OCI-LY7 (cell line): ENCODE measurements around the gene CCDC88B. TPM values are rescaled to one million over a fixed set of nuclear protein-coding genes. Genes with fewer than 3 reads are reported as not detected.
A peak's percentile ranks its signal among the peaks of the same experiment; 100 is the strongest.

Experiments used
- BruUV-seq: library from RNA; stranded (reverse); fragments of 400-500 nt; replicated peaks from 2 replicates; lab custom pipeline; 2021; lab: Mats Ljungman, UMichigan
- CTCF ChIA-PET: fragments of 300-600 bp; sonication (Branson Sonifier 250); formaldehyde crosslinking; loops from one replicate; lab custom pipeline; 2022; ENCODE audit warnings: antibody characterized with exemption; ENCODE audit not compliant: unreplicated experiment; lab: Charles Lee
- POLR2A ChIA-PET: fragments of 300-600 bp; sonication (Branson Sonifier 250); formaldehyde crosslinking; loops from one replicate; lab custom pipeline; 2022; ENCODE audit warnings: antibody characterized with exemption; lab: Charles Lee
- DNase-seq: peaks from one replicate; pipeline ENCODE4 v3.0.0-alpha.2; 2015; ENCODE audit warnings: low spot score
- H2AFZ ChIP-seq: fragments of 200-600 bp; sonication (generic), shearing (Covaris generic); 2 replicates; pipeline ENCODE4 v1.6.1; 2014; ENCODE audit warnings: mild to moderate bottlenecking, antibody characterized with exemption, low read length, moderate library complexity
- H3K27ac ChIP-seq: fragments of 200-600 bp; sonication (generic); 2 replicates; pipeline ENCODE4 v1.5.1; 2014; ENCODE audit warnings: mixed run types, low read depth, mild to moderate bottlenecking, moderate library complexity, low read length, inconsistent platforms; ENCODE audit not compliant: poor library complexity, severe bottlenecking
- H3K36me3 ChIP-seq: fragments of 200-600 bp; sonication (generic); 2 replicates; pipeline ENCODE4 v1.6.1; 2014; ENCODE audit warnings: mild to moderate bottlenecking, antibody characterized with exemption, low read length, moderate library complexity, mixed read lengths; ENCODE audit not compliant: insufficient read depth
- H3K4me1 ChIP-seq: fragments of 200-600 bp; sonication (generic); 2 replicates; pipeline ENCODE4 v1.5.1; 2014; ENCODE audit warnings: mild to moderate bottlenecking, low read length; ENCODE audit not compliant: insufficient read depth, poor library complexity, severe bottlenecking
- H3K4me2 ChIP-seq: fragments of 200-600 bp; sonication (generic); 2 replicates; pipeline ENCODE4 v1.6.1; 2014; ENCODE audit warnings: mild to moderate bottlenecking, low read length
- H3K4me3 ChIP-seq: fragments of 200-600 bp; sonication (generic); 2 replicates; pipeline ENCODE4 v1.5.1; 2014; ENCODE audit warnings: mild to moderate bottlenecking, low read depth, low read length; ENCODE audit not compliant: poor library complexity, severe bottlenecking
- H3K79me2 ChIP-seq: fragments of 200-600 bp; sonication (generic); 2 replicates; pipeline ENCODE4 v1.6.1; 2016; ENCODE audit warnings: low read depth, mild to moderate bottlenecking, low read length, moderate library complexity, mixed read lengths; ENCODE audit not compliant: insufficient read depth
- H3K9me2 ChIP-seq: fragments of 200-600 bp; sonication (generic); 2 replicates; pipeline ENCODE4 v1.6.1; 2016; ENCODE audit warnings: mild to moderate bottlenecking, low read length, mixed read lengths; ENCODE audit not compliant: insufficient read depth
- H3K9me3 ChIP-seq: fragments of 200-600 bp; sonication (generic); 2 replicates; pipeline ENCODE4 v1.6.1; 2014; ENCODE audit warnings: mild to moderate bottlenecking, mixed run types, low read length, mixed read lengths
- H4K20me1 ChIP-seq: fragments of 200-600 bp; sonication (generic); 2 replicates; pipeline ENCODE4 v1.6.1; 2014; ENCODE audit warnings: mild to moderate bottlenecking, antibody characterized with exemption, low read length, moderate library complexity, mixed read lengths; ENCODE audit not compliant: insufficient read depth
- EZH2phosphoT487 ChIP-seq: fragments of 200-600 bp; sonication (generic); IDR thresholded peaks from 2 replicates; pipeline ENCODE4 v1.6.1; 2018; ENCODE audit warnings: low read depth, borderline replicate concordance, mild to moderate bottlenecking, mixed run types, antibody characterized with exemption, low read length, moderate library complexity, mixed read lengths
- intact Hi-C: fragments of 100-400 bp; cut with micrococcal nuclease; formaldehyde crosslinking; loops from one replicate; pipeline ENCODE4 v1.10.0; 2022; ENCODE audit not compliant: unreplicated experiment
- total RNA-seq, 2 experiments: library from RNA; depleted of rRNA in 1 of 2; stranded (reverse); fragments of >200 nt in 1 of 2; shearing (Covaris generic) in 1 of 2; gene quantifications; 2 replicates each; pipeline ENCODE4 v1.2.3, GENCODE V29; 2014 to 2022
- TF ChIP-seq, protein P1 (sequence below): fragments of 200-600 bp; sonication (generic); conservative IDR thresholded peaks from 2 replicates; pipeline ENCODE4 v1.5.1; 2014; ENCODE audit warnings: mild to moderate bottlenecking, antibody characterized with exemption, low read length, moderate library complexity, mixed read lengths

The CCDC88B gene
- total RNA-seq, 2 experiments from 2014 or later, result 40.7 to 67.2 TPM

DNA sequence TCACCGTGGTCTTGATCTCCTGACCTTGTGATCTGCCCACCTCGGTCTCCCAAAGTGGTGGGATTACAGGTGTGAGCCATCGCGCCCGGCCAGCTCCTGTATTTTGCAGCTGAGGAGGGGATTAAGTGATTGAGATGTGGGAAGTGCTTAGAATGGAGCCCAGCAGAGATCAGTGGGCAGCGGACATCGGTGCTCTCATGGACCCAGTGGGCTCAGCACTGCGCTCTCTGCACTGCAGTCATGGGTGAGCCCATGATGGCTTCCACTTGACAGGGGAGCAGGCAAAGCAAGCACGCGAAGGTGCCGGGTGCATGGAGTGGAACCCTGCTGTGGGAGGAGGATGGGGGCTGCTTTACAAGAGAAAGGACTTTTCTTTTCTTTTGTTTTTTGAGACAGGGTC lies 9.1 kb upstream of the CCDC88B start:
- Histone ChIP-seq H3K4me3 (no peak overlapping the region), H3K9me2 (no peaks in the 10 kb centered on the region), H3K9me3 (no peaks in the 10 kb centered on the region), H3K79me2 (no peaks in the 10 kb centered on the region), H4K20me1 (no peaks in the 10 kb centered on the region), H3K36me3 (peaks cover 9% of the 10 kb centered on the region; the same call in 1 of the 2 replicates), H3K27ac (no peak overlapping the region), H3K4me1 (peaks cover 22% of the 10 kb centered on the region), H2AFZ (no peak overlapping the region), H3K4me2 (no peak overlapping the region)
- ChIA-PET POLR2A (interaction anchor here (1.1 to 1.9 kb wide), 2 partner anchors 13 to 26 kb away, joined by 3 to 11 read pairs; partner anchors contain the start of genes PRDX5 and TRMT112), CTCF (interaction anchor here (1.4 kb wide), 1 partner anchor 13 kb away, joined by 9 read pairs; the partner anchor contains the start of genes PRDX5 and TRMT112)
- TF ChIP-seq, protein P1, sequence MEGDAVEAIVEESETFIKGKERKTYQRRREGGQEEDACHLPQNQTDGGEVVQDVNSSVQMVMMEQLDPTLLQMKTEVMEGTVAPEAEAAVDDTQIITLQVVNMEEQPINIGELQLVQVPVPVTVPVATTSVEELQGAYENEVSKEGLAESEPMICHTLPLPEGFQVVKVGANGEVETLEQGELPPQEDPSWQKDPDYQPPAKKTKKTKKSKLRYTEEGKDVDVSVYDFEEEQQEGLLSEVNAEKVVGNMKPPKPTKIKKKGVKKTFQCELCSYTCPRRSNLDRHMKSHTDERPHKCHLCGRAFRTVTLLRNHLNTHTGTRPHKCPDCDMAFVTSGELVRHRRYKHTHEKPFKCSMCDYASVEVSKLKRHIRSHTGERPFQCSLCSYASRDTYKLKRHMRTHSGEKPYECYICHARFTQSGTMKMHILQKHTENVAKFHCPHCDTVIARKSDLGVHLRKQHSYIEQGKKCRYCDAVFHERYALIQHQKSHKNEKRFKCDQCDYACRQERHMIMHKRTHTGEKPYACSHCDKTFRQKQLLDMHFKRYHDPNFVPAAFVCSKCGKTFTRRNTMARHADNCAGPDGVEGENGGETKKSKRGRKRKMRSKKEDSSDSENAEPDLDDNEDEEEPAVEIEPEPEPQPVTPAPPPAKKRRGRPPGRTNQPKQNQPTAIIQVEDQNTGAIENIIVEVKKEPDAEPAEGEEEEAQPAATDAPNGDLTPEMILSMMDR, result no peak
- TF ChIP-seq EZH2phosphoT487, result no peak
- DNase-seq, result no peak
- intact Hi-C loops, result loop anchor here (1.0 kb wide), 1 partner anchor 13 kb away; the partner anchor contains the start of gene PRDX5
- BruUV-seq, result no TSS peak

DNA sequence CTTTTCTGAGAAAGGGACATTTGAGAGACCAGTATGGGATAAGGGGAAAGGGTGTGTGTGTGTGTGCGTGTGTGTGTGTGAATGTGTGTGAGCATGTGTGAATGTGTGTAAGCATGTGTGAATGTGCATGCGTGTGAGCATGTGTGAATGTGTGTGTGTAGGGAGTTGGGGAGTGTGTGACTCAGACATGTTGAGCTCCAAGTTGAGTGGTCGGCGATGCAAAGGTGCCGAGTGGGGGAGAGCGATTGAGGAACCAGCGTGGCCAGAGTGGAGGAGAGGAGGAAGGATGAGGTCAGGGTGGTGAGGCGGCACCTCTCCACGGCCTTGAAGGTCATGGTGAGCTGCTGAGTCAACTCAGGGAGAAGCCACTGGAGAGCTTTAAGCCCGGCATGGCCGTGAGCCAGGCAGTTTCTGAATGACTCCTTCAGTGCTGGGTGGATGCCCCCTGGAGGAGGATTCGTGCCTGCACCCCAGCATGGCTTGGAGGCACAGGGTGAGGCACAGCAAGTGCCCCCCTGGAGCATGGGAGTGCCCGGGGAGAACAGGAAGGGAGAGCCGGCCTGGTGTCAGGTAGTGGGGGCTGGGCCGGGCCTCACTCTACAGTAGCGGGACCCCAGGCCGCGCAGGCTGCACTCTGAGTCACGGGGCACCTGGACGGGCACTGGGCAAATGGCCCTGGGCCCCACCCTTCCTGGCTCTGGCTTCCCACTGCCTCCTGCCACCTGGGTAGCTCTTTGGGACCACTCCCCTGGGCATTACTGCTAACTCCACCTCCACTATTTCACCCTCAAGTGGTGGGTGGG lies 8.2 kb upstream of the CCDC88B start:
- intact Hi-C loops, result loop anchor here (1.0 kb wide), 1 partner anchor 13 kb away; the partner anchor contains the start of gene PRDX5
- H3K4me2 ChIP-seq, result peak overlapping the region; percentile 20; the same call in 1 of the 2 replicates
- peaks cover 31% of the 10 kb centered on the region for H3K4me1 ChIP-seq
- H2AFZ ChIP-seq, result no peak overlapping the region
- BruUV-seq, result no TSS peak
- TF ChIP-seq EZH2phosphoT487, result no peak
- TF ChIP-seq, protein P1, result peak; percentile 72
- peak; percentile 57 for DNase-seq
- no peaks in the 10 kb centered on the region for H3K9me2 ChIP-seq
- ChIA-PET CTCF (interaction anchor here (0.9 to 1.4 kb wide), 3 partner anchors 14 to 25 kb away, joined by 3 to 9 read pairs (median 6); partner anchors contain the start of genes PRDX5 and TRMT112), POLR2A (interaction anchor here (1.1 to 1.9 kb wide), 3 partner anchors 8 to 27 kb away, joined by 3 to 11 read pairs (median 4); partner anchors contain the start of genes PRDX5 and TRMT112)
- peaks cover 9% of the 10 kb centered on the region; the same call in 1 of the 2 replicates for H3K36me3 ChIP-seq
- no peaks in the 10 kb centered on the region for H3K9me3 ChIP-seq
- no peaks in the 10 kb centered on the region for H3K79me2 ChIP-seq
- H4K20me1 ChIP-seq, result no peaks in the 10 kb centered on the region
- H3K4me3 ChIP-seq, result no peak overlapping the region
- H3K27ac ChIP-seq, result no peak overlapping the region
